Activated T-cell treated with anti-CD3 and anti-CD28 coated beads, Interleukin-2, amount 50 U/mL, for 24 hours (primary cell): ENCODE data around the gene AGRN.
"Not testable (repeated sequence)": the region's sequence is repeated elsewhere in the genome, so short reads cannot be mapped to it uniquely, and the experiment has no call there.

Experiments
- DNase-seq: peaks from one replicate; pipeline ENCODE4 v3.0.0-alpha.2; 2020
- H3K27ac Mint-ChIP-seq: 2 replicates; pipeline ENCODE4 v1.8.0; 2020; ENCODE audit warnings: mild to moderate bottlenecking, mixed read lengths
- H3K27me3 Mint-ChIP-seq: 2 replicates; pipeline ENCODE4 v1.8.0; 2020; ENCODE audit warnings: mixed read lengths
- H3K36me3 Mint-ChIP-seq: 2 replicates; pipeline ENCODE4 v1.8.0; 2020; ENCODE audit warnings: low read depth, mixed read lengths
- H3K4me1 Mint-ChIP-seq: 2 replicates; pipeline ENCODE4 v1.8.0; 2020; ENCODE audit warnings: low read depth, mixed read lengths
- H3K4me3 Mint-ChIP-seq: 2 replicates; pipeline ENCODE4 v1.8.0; 2020; ENCODE audit warnings: mild to moderate bottlenecking, moderate library complexity, mixed read lengths
- H3K9me3 Mint-ChIP-seq: 2 replicates; pipeline ENCODE4 v1.8.0; 2020; ENCODE audit warnings: mixed read lengths

Gene AGRN

DNA sequence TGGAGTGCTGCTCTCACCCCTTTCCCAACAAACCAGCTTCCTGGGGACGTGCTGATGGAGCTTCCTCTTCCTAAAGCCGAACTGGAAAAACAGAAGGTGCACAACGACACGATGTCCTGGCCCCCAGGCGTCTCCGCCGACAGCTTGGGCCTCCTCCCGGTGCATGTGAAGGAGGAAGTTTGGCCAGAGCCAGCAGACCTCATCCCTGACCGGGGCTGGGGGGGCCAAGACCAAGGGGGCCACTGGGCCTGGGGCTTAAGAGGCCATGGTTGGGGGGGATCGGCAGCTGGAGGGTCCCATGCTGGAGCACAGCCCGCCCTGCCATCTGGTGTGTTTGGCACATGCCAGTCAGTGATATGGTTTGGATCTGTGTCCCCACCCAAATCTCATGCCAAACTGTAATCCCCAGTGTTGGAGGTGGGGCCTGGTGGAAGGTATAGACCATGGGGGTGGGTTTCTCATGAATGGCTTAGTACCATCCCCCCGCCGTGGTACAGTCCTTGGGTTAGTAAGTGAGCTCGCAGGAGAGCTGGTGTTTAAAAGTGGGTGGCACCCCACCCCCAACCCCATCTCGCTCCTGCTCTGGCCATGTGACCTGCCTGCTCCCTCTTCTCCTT, 26.4 kb upstream of the AGRN start:
- Mint-ChIP-seq H3K36me3 (no peaks in the 10 kb centered on the region), H3K27ac (no peak overlapping the region), H3K4me3 (no peak overlapping the region), H3K4me1 (peaks cover 14% of the 10 kb centered on the region), H3K27me3 (peaks cover 49% of the 10 kb centered on the region), H3K9me3 (peaks cover 4% of the 10 kb centered on the region)
- no peak for DNase-seq

DNA sequence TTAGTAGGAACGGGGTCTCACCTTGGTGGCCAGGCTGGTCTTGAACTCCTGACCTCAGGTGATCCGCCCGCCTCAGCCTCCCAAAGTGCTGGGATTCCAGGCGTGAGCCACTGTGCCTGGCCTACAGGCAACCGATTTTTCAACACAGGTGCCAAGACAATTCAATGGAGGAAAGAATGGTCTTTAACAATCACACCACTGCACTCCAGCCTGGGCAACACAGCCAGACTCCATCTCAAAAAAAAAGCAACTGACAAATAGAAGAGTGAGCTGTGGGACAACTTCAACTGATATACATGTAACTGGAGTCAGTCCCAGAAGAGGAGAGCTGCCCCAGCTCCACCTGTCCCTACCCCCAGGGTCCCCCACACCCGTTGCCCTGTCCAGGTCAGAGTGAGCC, 25.4 kb upstream of the AGRN start:
- not testable (repeated sequence) for H3K9me3 Mint-ChIP-seq, H3K4me3 Mint-ChIP-seq, DNase-seq, H3K27ac Mint-ChIP-seq, H3K36me3 Mint-ChIP-seq
- Mint-ChIP-seq H3K4me1 (peaks cover 14% of the 10 kb centered on the region), H3K27me3 (peaks cover 39% of the 10 kb centered on the region)

DNA sequence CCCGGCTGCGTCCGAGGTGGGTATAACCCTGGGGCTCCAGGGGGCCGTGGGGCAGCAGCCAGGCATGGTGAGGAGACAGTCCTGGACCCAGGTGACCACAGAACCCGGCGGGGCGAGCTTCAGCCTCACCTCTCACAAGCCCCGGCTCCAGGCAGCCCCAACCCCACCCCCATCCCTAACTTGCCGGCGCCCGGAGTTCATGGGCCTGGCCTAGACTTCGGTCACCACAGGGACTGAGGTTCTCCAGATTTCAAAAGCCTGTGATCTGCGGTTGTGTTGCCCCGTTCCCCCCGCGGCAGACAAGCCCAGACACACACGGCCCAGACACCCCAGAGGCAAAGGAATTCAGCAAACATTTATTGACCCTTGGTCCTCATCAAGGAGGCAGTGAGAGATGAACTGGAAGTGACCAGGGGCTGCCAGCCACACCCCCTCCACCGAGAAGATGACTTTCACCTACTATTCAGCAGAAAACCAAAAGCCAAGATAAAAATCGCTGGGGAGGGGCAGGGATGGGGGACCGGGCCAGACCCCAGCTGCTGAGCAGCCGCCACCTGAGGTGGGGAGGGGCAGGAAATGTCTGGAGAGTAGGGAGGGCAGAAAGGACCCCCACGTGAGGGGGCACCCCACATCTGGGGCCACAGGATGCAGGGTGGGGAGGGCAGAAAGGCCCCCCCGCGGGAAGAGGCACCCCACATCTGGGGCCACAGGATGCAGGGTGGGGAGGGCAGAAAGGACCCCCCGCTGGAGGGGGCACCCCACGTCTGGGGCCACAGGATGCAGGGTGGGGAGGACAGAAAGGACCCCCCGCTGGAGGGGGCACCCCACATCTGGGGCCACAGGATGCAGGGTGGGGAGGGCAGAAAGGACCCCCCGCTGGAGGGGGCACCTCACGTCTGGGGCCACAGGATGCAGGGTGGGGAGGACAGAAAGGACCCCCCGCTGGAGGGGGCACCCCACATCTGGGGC, 24.0 kb upstream of the AGRN start:
- DNase-seq = no peak
- peaks cover 4% of the 10 kb centered on the region for H3K9me3 Mint-ChIP-seq
- no peak overlapping the region for H3K27ac Mint-ChIP-seq
- no peak overlapping the region for H3K4me3 Mint-ChIP-seq
- peaks cover 17% of the 10 kb centered on the region for H3K4me1 Mint-ChIP-seq
- H3K27me3 Mint-ChIP-seq = peaks cover 38% of the 10 kb centered on the region
- H3K36me3 Mint-ChIP-seq = no peaks in the 10 kb centered on the region

DNA sequence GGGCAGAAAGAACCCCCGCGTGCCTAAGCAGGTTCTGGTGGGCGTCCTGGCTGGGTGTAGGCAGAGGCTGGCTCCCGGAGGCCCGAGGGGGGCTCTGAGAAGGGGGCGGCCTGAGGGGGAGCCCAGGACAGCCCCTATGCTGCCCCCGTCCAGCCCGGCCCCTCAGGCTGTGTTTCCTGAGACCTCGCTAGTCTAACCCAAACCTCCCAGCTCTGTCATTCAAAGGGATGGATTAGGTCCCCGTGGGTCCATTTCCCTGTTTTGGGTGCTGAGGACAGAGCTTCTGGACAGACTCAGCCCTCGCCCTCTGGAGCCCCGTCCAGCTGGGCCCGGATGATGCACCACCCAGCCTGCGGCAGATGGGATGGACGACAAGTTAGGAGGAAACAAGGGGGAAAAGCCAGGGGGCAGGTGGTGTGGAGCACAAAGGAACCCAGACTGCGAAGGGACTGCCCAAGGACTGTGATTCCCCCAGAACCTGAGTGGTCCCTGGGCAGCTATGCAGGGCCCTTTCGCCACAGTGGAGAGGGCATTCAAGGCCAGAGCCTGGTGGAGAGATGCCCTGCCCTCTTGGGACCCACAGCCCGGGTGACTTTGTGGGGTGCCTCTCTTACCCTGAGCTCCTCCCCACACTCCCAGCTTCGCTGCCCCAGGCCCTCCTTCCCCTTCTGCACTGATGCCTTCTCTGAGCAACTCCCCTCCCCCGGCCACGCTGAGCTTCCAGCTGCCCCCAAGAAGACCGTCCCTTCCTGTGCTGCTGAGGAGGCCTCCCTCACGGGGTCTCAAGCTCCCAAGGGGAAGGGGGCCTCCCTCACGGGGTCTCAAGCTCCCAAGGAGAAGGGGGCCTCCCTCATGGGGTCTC, 22.8 kb upstream of the AGRN start:
- no peak for DNase-seq
- no peaks in the 10 kb centered on the region for H3K36me3 Mint-ChIP-seq
- H3K27ac Mint-ChIP-seq = no peak overlapping the region
- H3K4me3 Mint-ChIP-seq = no peak overlapping the region
- peaks cover 42% of the 10 kb centered on the region for H3K27me3 Mint-ChIP-seq
- peaks cover 14% of the 10 kb centered on the region for H3K4me1 Mint-ChIP-seq
- H3K9me3 Mint-ChIP-seq = peaks cover 4% of the 10 kb centered on the region

DNA sequence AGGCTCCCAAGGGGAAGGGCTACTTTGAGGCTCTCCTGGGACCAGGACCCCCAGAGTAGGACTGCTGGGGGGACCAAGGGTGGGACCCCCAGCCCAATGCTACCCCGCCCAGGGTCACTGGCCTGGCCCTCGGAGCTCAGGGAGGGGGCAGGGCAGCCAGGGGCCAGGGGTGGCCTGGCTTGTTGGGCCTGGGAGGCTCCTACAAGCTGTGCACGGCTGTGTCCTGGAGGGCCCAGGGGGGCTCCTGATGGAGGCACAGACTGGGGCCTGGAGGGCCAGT, 22.3 kb upstream of the AGRN start:
- Mint-ChIP-seq H3K9me3 (peaks cover under 1% of the 10 kb centered on the region), H3K36me3 (no peaks in the 10 kb centered on the region), H3K4me1 (peaks cover 11% of the 10 kb centered on the region), H3K4me3 (no peak overlapping the region), H3K27me3 (peaks cover 44% of the 10 kb centered on the region), H3K27ac (no peak overlapping the region)
- DNase-seq = no peak

DNA sequence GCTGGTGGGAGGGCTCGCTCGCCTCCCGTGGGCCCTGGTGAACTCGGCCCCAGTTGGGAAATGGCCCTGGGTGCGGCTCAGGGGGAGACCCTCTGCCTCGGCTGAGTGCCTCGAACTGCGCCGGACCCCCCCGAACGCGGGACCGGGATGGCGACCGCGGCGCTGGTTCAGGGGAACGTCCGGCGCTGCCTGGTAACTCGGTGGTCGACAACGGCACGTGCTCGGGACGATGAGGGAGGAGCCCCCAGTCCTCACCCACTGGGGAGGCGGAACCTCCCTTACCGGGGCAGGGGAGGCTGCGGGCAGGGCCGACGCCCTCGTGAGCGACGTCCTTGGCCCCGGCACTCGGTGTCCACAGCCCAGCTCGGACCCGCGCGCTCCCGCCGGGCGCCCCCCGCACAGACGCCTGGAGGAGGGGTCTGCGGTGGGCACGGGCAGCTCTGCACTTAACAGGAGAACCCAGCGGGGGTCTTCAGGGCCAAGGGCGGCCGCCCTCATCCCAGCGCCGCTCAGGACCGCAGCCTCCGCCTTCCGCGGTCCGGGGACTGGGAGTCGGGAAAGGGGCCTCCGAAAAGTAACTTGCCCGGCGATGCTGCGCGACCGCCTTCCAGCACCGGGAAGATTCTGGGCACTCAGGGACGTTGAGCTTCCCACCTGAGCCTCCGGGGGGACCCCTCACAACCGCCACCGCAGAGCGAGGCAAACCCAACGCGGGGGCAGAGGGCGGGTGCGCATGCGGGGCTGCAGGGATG, 21.8 kb upstream of the AGRN start:
- H3K36me3 Mint-ChIP-seq = no peaks in the 10 kb centered on the region
- no peak overlapping the region for H3K4me3 Mint-ChIP-seq
- DNase-seq = no peak
- peaks cover 49% of the 10 kb centered on the region for H3K27me3 Mint-ChIP-seq
- H3K27ac Mint-ChIP-seq = no peak overlapping the region
- peaks cover 9% of the 10 kb centered on the region for H3K4me1 Mint-ChIP-seq
- no peaks in the 10 kb centered on the region for H3K9me3 Mint-ChIP-seq

DNA sequence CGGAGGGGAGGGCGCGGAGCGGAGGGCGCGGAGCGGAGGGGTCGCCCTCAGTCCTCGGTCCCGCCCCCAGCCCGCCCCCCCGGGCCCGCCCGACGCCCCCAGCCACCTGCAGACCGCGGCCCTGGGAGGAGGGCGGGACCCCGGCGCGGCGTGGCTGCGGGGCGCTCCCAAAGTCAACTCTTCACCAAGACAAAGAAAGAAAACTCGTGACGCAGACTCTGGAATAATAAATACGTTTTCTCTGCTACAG, 21.2 kb upstream of the AGRN start:
- Mint-ChIP-seq H3K9me3 (no peaks in the 10 kb centered on the region), H3K27me3 (peaks cover 52% of the 10 kb centered on the region), H3K4me1 (peaks cover 9% of the 10 kb centered on the region), H3K36me3 (no peaks in the 10 kb centered on the region), H3K27ac (no peak overlapping the region), H3K4me3 (no peak overlapping the region)
- no peak for DNase-seq

DNA sequence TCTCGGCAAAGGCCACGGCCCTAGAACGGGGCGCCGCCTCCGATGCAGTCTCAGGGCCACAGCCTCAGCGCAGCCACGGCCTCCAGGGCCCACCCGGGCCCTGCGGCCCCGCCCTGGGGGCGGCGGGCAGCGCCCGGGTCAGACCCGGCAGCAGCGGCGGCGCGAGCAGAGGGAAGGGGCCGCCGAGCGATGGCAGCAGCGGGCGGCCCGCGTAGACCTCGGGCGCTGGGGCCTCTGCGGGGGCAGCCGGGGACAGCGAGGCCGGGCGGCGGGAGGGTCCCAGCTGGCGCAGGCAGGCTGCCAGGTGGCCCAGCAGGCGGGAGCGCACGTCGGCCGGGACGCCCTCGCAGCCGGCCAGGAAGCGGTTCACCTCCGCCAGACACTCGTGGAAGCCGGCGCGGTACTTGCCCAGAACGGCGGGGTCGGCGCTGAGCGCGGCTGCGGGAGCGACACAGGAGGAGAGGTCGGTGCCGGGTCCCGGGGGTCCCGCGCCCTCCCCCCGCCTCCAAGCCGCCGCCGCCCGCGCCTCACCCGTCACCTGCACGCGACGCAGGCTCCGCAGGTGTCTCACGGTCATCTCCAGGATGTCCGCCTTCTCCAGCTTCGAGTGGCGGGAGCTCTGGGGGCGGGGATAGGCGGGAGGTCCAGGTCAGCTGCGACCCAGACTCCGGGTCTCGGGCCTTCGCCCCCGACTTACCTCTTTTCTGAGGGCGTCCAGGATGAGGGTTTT, 20.8 kb upstream of the AGRN start:
- peaks cover 52% of the 10 kb centered on the region for H3K27me3 Mint-ChIP-seq
- no peaks in the 10 kb centered on the region for H3K36me3 Mint-ChIP-seq
- peak; percentile 47 for DNase-seq
- no peak overlapping the region for H3K4me3 Mint-ChIP-seq
- no peak overlapping the region for H3K27ac Mint-ChIP-seq
- H3K9me3 Mint-ChIP-seq = no peaks in the 10 kb centered on the region
- peaks cover 9% of the 10 kb centered on the region for H3K4me1 Mint-ChIP-seq

DNA sequence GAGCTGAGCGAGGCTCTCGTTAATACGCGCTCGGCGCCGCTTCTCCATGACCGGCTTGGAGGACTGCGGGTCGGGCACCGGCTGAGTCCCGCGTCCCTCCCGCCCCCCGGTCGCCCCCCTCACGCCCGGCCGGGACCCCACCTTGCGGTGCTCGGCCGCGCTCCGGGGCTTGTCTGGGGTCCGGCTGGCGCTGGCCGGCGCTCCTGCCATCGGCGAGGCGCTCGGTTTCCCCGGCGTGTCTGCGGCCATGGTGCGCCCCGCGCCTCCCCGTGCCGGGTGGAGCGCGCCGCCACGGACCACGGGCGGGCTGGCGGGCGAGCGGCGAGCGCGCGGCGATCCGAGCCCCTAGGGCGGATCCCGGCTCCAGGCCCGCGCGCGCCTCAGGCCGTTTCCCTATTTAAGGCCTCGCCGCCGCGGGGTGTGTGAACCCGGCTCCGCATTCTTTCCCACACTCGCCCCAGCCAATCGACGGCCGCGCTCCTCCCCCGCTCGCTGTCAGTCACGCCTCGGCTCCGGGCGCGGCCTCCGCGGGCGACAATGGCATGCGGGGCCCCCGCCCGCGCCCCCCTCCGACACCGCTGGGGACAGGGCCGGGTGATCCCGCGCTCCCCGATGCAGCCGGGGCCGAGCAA, 20.1 kb upstream of the AGRN start, which contains the start of gene HES4:
Gene HES4, minus strand, starts transcription at position 373 of the 632 bp plus-strand sequence. Its CDS starts 124 bp downstream, at position 249.
- Mint-ChIP-seq H3K27ac (peak within 1 kb of the TSS; percentile 77), H3K27me3 (peaks cover 54% of the 10 kb centered on the region), H3K4me3 (peak within 1 kb of the TSS; percentile 65), H3K36me3 (no peaks in the 10 kb centered on the region), H3K4me1 (peaks cover 13% of the 10 kb centered on the region), H3K9me3 (no peaks in the 10 kb centered on the region)
- DNase-seq = peak; percentile 77

DNA sequence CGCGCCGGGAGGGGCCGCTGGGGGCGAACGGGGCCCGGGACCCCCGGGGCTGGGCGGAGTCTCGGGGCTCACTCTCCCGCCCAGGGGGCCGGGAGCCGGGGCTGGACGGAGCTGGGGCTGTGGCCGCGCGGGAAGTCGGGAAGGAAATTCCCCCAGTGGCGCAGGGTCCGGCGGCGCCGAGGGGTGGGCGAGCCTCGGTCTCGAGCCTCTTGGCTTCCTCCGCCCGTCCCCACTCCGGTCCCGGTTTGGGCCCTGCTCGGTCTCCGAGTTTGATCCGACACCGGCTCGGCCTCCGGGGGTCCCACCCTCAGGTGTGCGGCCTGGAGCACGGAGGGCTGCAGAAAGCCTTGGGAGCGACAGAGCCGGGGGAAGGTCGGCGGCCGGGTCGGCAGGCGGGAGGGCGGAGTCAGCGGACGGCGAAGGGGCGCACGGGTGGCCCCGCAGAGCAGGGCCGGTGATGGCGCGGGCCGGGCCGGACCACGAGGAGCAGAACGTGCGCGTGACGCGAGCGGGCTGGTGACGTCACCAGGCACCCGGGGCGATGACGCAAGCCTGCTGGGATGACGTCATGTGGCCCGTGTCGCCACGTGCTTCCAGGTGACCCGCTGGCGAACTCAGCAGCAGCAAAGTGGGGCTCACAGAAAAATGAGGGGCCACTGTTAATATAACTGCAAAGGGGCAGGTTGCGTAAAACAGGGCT, 19.4 kb upstream of the AGRN start:
- H3K4me3 Mint-ChIP-seq = peak overlapping the region; percentile 65
- H3K27ac Mint-ChIP-seq = peak overlapping the region; percentile 77
- DNase-seq = peak; percentile 83
- H3K4me1 Mint-ChIP-seq = peaks cover 18% of the 10 kb centered on the region
- no peaks in the 10 kb centered on the region for H3K36me3 Mint-ChIP-seq
- no peaks in the 10 kb centered on the region for H3K9me3 Mint-ChIP-seq
- peaks cover 55% of the 10 kb centered on the region for H3K27me3 Mint-ChIP-seq

DNA sequence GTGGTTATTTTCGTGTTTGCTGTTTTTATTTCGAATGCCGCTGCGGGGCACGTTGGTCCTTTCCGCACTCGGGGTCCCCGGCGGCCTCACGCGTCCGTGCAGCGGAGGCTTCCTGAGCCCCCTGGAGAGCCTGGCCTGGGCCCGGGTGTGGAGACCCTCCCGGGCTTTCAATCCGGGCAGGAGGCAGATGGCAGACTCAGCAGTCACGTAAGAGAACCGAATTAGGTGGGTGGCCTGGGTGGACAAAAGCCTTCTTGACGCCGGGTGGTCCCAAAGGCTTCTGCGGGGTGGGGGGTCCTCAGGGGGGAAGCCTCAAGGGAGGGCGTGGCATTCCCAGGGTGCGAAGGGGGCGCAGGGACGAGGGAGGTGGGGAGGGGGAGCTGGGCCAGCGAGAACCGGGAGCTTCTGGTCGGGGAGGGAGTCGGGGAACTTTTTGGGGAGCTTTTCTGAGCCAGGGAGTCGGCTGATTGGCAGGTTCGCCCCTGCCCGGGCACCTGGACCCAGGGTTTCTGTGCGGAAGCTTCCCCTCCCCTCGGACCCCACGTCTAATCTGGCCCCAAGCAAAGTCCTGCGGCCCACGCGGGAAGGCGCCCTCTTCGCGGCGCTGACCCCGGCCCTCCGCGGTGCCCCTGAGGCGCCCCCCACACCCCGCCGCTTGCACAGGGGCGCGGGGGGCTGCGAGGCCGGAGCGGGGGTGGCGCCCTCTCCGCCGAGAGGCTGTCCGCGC, 18.7 kb upstream of the AGRN start:
- H3K27me3 Mint-ChIP-seq = peaks cover 54% of the 10 kb centered on the region
- no peak for DNase-seq
- H3K4me3 Mint-ChIP-seq = peak overlapping the region; percentile 65
- H3K36me3 Mint-ChIP-seq = no peaks in the 10 kb centered on the region
- no peak overlapping the region for H3K27ac Mint-ChIP-seq
- H3K4me1 Mint-ChIP-seq = peaks cover 15% of the 10 kb centered on the region
- H3K9me3 Mint-ChIP-seq = no peaks in the 10 kb centered on the region

DNA sequence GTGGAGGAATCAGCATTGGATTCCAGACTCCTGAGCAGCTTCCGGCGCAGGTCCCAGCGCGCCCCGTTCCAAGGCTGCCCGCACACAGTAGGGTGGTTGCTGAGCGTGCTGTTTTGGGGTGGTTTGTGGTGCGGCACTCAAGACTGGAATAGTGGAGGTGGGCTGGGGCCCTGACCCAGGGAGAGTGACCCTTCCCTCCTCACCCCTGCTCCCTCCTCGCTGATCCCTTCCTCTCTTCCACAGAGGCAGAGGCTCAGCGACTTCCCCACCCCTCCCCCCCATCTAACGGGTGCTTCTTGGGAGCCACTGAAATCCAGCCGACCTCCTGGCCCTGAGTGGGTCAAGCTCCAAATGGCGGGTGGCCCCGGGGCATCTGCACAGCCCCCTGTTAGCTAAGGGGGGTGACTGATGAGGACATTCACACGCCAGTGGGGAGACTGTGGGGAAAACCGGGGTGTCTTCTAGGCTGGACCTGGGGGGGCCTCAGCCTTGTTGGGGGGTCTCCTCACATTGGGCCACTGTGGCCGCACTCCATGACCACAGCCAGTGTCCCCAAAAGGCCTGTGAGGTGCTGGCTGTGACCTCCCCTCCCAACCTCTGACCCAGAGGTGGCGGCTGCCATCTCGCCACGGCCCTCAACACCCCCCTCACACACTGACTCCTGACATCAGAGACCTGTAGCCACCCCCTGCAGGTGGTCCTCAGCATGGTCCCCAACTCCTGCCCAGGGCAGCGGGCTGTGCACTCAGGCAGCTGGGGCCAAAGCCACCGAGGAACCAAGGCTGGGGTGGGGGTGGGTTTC, 16.1 kb upstream of the AGRN start:
- Mint-ChIP-seq H3K9me3 (no peaks in the 10 kb centered on the region), H3K36me3 (no peaks in the 10 kb centered on the region), H3K4me1 (peaks cover 14% of the 10 kb centered on the region), H3K4me3 (no peak overlapping the region), H3K27me3 (peaks cover 58% of the 10 kb centered on the region), H3K27ac (no peak overlapping the region)
- DNase-seq = no peak
